ENCODE measurements around the gene CDC73. TPM values are rescaled to one million over a fixed set of nuclear protein-coding genes. Genes with fewer than 3 reads are reported as not detected.

The CDC73 gene
- total and polyA plus RNA-seq, 9 donors: 11.9 to 59.2 (median 52.0) TPM

GRCh38 chr1:193156117-193156821, 34.4 kb downstream of the CDC73 start:
- 93 to 94% (median 93%) methylated on average over 3 of the region's 3 CpGs for WGBS, 3 donors
- intact Hi-C loops (cut with DNase I): no loop called here
- Histone ChIP-seq H3K27ac (no peak overlapping the region), H3K27me3 (no peaks in the 10 kb centered on the region), H3K9me3 (no peaks in the 10 kb centered on the region), H3K4me1 (ENCODE audit: insufficient read depth) (no peaks in the 10 kb centered on the region), H3K36me3 (no peaks in the 10 kb centered on the region), H3K4me3 (no peak overlapping the region)
- TF ChIP-seq POLR2A (IDR thresholded peaks at IDR 0.05) (no peak), CTCF (IDR thresholded peaks at IDR 0.05) (no peak), EP300 (IDR thresholded peaks at IDR 0.05) (no peak)
- no peak for DNase-seq

- Histone ChIP-seq H3K36me3 (no peaks in the 10 kb centered on the region), H3K27me3 (no peaks in the 10 kb centered on the region), H3K27ac (no peak overlapping the region), H3K4me3 (no peak overlapping the region), H3K4me1 (ENCODE audit: insufficient read depth) (no peaks in the 10 kb centered on the region), H3K9me3 (no peaks in the 10 kb centered on the region)
- 88 to 92% (median 92%) methylated on average over 3 of the region's 3 CpGs for WGBS, 3 donors
- no peak for TF ChIP-seq CTCF (IDR thresholded peaks at IDR 0.05)
- TF ChIP-seq EP300 (IDR thresholded peaks at IDR 0.05): no peak
- no peak for TF ChIP-seq POLR2A (IDR thresholded peaks at IDR 0.05)
- no peak for DNase-seq
- intact Hi-C loops (cut with DNase I): no loop called here
Measured at GRCh38 chr1:193156822-193157142, 35.0 kb downstream of the CDC73 start.

DNA sequence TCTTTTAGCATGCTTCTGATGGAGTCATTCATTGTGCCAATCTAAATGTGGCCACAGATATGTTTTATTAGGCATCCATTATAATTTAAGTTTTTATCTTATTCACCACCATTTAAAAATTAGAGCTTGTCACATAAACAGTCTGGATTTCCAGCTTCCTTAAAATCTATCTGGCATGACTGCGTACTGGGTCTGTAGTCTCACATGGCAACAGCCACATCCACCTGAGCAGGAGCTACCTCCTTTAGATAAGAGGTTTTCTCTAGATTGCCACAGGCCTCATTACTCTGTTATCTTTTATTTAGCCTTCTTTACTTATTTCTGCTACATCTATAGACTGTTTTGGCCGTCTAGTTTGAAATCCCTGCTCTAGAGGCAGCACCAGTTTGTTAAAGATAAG, 35.5 kb downstream of the CDC73 start:
- Histone ChIP-seq H3K4me1 (ENCODE audit: insufficient read depth) (no peaks in the 10 kb centered on the region), H3K4me3 (no peak overlapping the region), H3K9me3 (no peaks in the 10 kb centered on the region), H3K36me3 (no peaks in the 10 kb centered on the region), H3K27ac (no peak overlapping the region), H3K27me3 (no peaks in the 10 kb centered on the region)
- no peak for DNase-seq
- WGBS, 3 donors: 74 to 85% (median 74%) methylated on average over 2 of the region's 2 CpGs
- intact Hi-C loops (cut with DNase I): no loop called here
- TF ChIP-seq POLR2A (IDR thresholded peaks at IDR 0.05) (no peak), EP300 (IDR thresholded peaks at IDR 0.05) (no peak), CTCF (IDR thresholded peaks at IDR 0.05) (no peak)

DNA sequence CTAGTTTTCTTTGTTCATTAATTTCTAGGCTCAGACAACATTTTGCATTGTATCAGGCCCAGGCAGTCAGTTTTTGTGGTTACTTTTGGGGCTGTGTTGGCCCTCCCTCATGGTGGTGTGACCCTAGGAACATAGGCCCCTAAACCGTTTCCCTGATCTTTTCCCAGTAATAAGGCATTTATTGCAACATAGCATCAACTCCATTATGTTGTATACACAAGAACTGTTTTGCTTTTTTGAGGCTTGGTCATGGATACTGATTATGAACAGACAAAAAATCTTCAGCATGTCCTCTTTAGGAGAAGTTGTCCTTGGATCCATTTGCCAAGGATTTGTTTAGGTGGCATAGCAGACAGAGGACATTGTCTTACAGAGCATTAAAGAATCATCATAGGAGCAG, 54.3 kb downstream of the CDC73 start:
- H3K27ac ChIP-seq: no peak overlapping the region
- TF ChIP-seq CTCF (IDR thresholded peaks at IDR 0.05): no peak
- no peak for TF ChIP-seq POLR2A (IDR thresholded peaks at IDR 0.05)
- no peak for TF ChIP-seq EP300 (IDR thresholded peaks at IDR 0.05)
- WGBS, 3 donors: 41 to 61% (median 54%) methylated on average over 1 of the region's 1 CpG
- DNase-seq: no peak
- H3K27me3 ChIP-seq: no peaks in the 10 kb centered on the region
- H3K4me3 ChIP-seq: no peak overlapping the region
- H3K36me3 ChIP-seq: no peaks in the 10 kb centered on the region
- no peaks in the 10 kb centered on the region for H3K9me3 ChIP-seq
- peaks cover 1% of the 10 kb centered on the region for H3K4me1 ChIP-seq (ENCODE audit: insufficient read depth)
- intact Hi-C loops (cut with DNase I): no loop called here

Measured in ovary (tissue), 9 donors.